ENCODE results near the gene ZBTB7C. TPM values are rescaled to one million over a fixed set of nuclear protein-coding genes. Genes with fewer than 3 reads are reported as not detected.

The ZBTB7C gene
- total and polyA plus RNA-seq, 2 of the 8 experiments (the other 6 are each of a cell fraction or from before 2014, with no cell fraction given), result 0.15 to 0.45 TPM

DNA sequence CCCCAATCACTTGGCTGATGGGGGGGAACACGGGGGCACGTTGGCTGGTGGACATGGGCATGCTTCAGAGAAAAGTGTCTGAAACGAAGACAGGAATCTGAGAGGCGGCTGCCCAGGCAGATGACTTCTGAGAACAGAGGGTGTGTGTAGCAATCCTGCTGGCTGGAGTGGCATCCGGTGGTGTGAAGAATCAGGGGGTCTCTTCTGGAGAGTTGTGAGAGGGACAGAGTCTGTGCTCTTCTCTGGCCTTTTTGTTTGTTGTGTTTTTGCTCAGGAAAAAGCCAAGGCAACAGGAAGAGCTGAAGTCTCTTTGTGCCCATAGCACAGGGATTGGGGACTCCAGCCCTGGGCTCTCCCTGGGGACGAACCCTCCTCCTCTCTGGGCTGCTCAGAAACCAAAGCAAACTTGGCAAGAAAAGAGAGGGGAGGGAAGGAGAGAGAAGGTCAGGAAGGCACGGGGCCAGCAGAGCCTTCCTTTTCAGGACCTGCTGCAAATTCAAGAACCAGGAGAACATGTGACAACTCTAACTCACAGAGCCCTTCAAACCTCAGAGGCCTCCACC is 381.7 kb downstream of the ZBTB7C start:
- Histone ChIP-seq H3K14ac (ENCODE audit: insufficient read length) (no peak overlapping the region), H4K8ac (ENCODE audit: extremely low read depth, insufficient read depth, low read length) (no peak overlapping the region), H3K9ac (replicated peaks in 1 of 4; ENCODE audit: extremely low read depth in 1 of 4, low read depth in 3 of 4, low read length in 3 of 4) (no peak overlapping the region), H3K4ac (replicated peaks; ENCODE audit: insufficient read length, low read depth, low read length) (no peak overlapping the region), H3K56ac (replicated peaks; ENCODE audit: insufficient read length, low read depth, low read length) (no peak overlapping the region), H3K4me2 (ENCODE audit: insufficient read depth in 1 of 2, low read depth in 2 of 2, low read length in 2 of 2) (no peak overlapping the region), H3K27ac (ENCODE audit: low read depth, low read length) (no peak overlapping the region; the same call in 1 of the 2 replicates), H3K36me3 (ENCODE audit: control insufficient read depth in 2 of 4, insufficient read depth in 4 of 4, low read length in 3 of 4) (no peaks in the 10 kb centered on the region), H4K20me1 (replicated peaks in 1 of 2; ENCODE audit: control insufficient read depth in 1 of 2, insufficient read depth in 2 of 2, low read length in 2 of 2) (no peaks in the 10 kb centered on the region), H4K5ac (ENCODE audit: insufficient read length, low read depth, low read length) (no peak overlapping the region), H3K9me3 (ENCODE audit: insufficient read depth in 2 of 2, low read depth in 1 of 2, low read length in 1 of 2) (no peaks in the 10 kb centered on the region), H2BK20ac (ENCODE audit: low read length) (no peak overlapping the region), H4K91ac (replicated peaks; ENCODE audit: insufficient read length, low read length) (no peak overlapping the region), H2AFZ (ENCODE audit: low read length) (peak overlapping the region; percentile 98), H3K79me1 (ENCODE audit: low read depth, low read length) (no peaks in the 10 kb centered on the region), H2AK5ac (ENCODE audit: low read depth, low read length) (no peak overlapping the region), H3K23ac (ENCODE audit: insufficient read length) (no peak overlapping the region), H2BK15ac (ENCODE audit: low read length) (no peak overlapping the region; the same call in 1 of the 2 replicates), H3K4me1 (replicated peaks in 1 of 4; ENCODE audit: control insufficient read depth in 3 of 4, insufficient read depth in 4 of 4, low read length in 3 of 4) (peaks cover 0 to 2% (median under 1%) of the 10 kb centered on the region in 4 experiments; a peak in 2 of 7 replicates), H2BK120ac (replicated peaks; ENCODE audit: low read depth, low read length) (no peak overlapping the region), H3K23me2 (ENCODE audit: low read depth, low read length) (no peaks in the 10 kb centered on the region), H3K4me3 (ENCODE audit: extremely low read depth in 1 of 4, insufficient read depth in 2 of 4, low read depth in 3 of 4, low read length in 4 of 4) (no peak overlapping the region), H3K27me3 (replicated peaks in 1 of 4; ENCODE audit: control insufficient read depth in 3 of 4, extremely low read depth in 1 of 4, insufficient read depth in 3 of 4, low read length in 3 of 4) (no peaks in the 10 kb centered on the region), H2BK12ac (ENCODE audit: low read depth, low read length) (0 out of 2 replicates have a peak overlapping the region, but pooled peaks have one; percentile 33), H2BK5ac (ENCODE audit: low read depth, low read length) (peak overlapping the region; percentile 52; the same call in 1 of the 2 replicates), H3K79me2 (ENCODE audit: control insufficient read depth in 1 of 2, insufficient read depth in 2 of 2, low read length in 2 of 2) (no peaks in the 10 kb centered on the region), H3K18ac (ENCODE audit: extremely low read depth, low read length) (peak overlapping the region; percentile 57)
- CTCF ChIA-PET (ENCODE audit: partially characterized antibody), result interaction anchor here (0.5 to 10.6 kb wide), 9 partner anchors 10 to 418 kb away, joined by 3 to 72 read pairs (median 5); no protein-coding TSS in a partner anchor
- no peak for DNase-seq (ENCODE audit: low read depth in 1 of 2, low spot score in 2 of 2)
- 71% methylated on average over 7 of the region's 7 CpGs; no CpG with 5 or more reads in 1 of the 2 experiments for WGBS, 2 experiments (ENCODE audit: extremely low coverage in 1 of 2, insufficient coverage in 1 of 2, insufficient read length in 1 of 2, insufficient replicate concordance in 2 of 2, low coverage in 1 of 2, low lambda C conversion rate in 2 of 2, missing lambda C conversion rate in 1 of 2)
- FAIRE-seq, result no peak
- POLR2A ChIA-PET (ENCODE audit: partially characterized antibody), result interaction anchor here (0.6 kb wide), 1 partner anchor 38 kb away, joined by 3 read pairs; no protein-coding TSS in a partner anchor
- TF ChIP-seq PHF8 (conservative IDR thresholded peaks at IDR 0.05; ENCODE audit: low read depth, low read length) (no peak), CBX5 (IDR thresholded peaks at IDR 0.05; ENCODE audit: low read depth, low read length) (no peak), TCF12 (IDR thresholded peaks at IDR 0.05; ENCODE audit: low read depth, low read length) (no peak), HDAC6 (IDR thresholded peaks at IDR 0.05; ENCODE audit: low read depth, low read length) (no peak), SRF (IDR thresholded peaks at IDR 0.05; ENCODE audit: low read depth, low read length) (no peak), SAP30 (IDR thresholded peaks at IDR 0.05; ENCODE audit: insufficient read depth, insufficient replicate concordance, low read length) (no peak), CBX8 (IDR thresholded peaks at IDR 0.05; ENCODE audit: borderline replicate concordance, low read depth, low read length) (no peak), TAF1 (IDR thresholded peaks at IDR 0.05; ENCODE audit: low read depth, low read length) (no peak), POU5F1 (IDR thresholded peaks at IDR 0.05; ENCODE audit: low read depth, low read length) (no peak)
- TF ChIP-seq, protein P1, sequence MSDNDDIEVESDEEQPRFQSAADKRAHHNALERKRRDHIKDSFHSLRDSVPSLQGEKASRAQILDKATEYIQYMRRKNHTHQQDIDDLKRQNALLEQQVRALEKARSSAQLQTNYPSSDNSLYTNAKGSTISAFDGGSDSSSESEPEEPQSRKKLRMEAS (IDR thresholded peaks at IDR 0.05), result no peak
